GM18519 (cell line): ENCODE measurements around the gene CDH12.
"Not testable (repeated sequence)": the region's sequence is repeated elsewhere in the genome, so short reads cannot be mapped to it uniquely, and the experiment has no call there.

Source experiments
- ATAC-seq: cut with Tn5 transposase; IDR thresholded peaks from one replicate; pipeline ENCODE4 v1.9.1; 2021; ENCODE audit warnings: mild to moderate bottlenecking, moderate library complexity; ENCODE audit not compliant: unreplicated experiment, low FRiP score

The CDH12 gene

GRCh38 chr5:22590677-22591268, 262.4 kb downstream of the CDH12 start:
- ATAC-seq, result no peak

DNA sequence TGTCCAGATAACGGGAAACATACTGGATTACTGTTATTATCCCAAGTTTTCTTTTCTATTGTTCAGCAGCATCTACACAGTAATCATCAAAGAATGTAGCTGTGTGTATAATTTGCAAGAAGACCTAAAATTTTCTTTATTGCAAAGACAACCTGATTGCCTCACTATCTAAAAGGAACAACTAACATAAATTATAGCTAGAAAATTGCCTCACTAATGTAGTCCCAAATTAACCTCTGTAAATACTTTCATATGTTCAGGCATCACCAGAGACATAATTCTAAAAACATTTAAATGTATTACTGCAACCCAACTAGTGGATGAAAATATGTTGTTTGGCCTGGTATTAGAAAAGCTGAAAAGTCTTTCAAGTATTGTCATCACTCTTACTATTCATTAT, 275.4 kb downstream of the CDH12 start:
- ATAC-seq, result no peak

DNA sequence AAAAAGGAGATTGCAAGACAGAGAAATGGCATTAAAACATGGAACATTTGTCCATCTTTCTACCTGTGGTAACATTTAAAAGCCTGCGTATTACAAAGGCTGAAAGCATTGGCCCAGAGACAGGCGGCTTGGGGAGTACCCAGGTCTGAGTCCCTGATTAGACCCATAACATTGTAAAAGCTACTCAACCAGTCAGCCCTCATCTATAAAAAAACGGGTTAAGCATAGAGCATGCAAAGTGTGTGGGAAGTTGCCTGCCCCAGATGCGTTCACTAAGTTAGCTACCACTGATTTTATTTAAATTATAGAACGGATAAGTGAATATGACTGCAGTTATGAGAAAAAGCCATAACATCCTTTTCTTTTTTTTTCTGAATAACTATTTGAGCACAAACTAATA, 276.1 kb downstream of the CDH12 start:
- peak; percentile 64 for ATAC-seq

DNA sequence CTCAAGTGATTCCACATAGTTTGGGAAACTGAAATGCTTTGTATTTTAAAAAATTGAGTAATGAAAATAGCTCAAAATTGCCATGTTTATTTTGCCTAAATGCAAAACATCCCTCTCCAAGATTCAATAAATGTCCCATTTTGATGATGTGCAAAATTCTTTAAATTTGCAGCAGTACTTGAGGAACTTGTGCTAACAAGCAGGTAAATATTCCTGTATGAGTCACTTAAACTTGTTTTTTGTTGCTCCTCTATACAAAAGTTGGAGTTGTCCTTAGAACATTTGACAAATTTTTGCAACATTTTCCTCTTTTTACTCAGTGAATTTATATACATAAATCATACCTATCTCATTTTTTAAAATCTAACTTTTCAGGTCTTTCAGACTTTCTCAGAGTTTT, 280.2 kb downstream of the CDH12 start:
- no peak for ATAC-seq

DNA sequence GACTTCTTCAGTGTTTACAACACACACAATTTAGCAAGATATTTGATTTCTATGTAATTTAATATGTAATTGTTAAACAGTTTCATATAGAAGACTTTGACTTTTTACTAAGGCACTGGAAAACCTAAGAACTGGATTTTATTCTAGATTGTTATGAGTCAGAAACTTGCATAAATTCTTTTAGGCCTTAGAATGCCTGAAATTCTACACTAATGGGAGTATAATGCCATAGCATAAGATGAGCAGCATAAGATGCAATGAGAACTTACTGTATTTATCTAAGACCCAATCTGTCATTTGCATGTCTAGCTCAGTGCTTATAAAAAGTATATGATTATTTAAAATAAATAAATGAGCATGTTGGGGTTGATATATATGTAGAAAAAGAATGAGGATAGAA, 285.2 kb downstream of the CDH12 start:
- ATAC-seq, result no peak

GRCh38 chr5:22560147-22560546, 293.0 kb downstream of the CDH12 start:
- no peak for ATAC-seq

DNA sequence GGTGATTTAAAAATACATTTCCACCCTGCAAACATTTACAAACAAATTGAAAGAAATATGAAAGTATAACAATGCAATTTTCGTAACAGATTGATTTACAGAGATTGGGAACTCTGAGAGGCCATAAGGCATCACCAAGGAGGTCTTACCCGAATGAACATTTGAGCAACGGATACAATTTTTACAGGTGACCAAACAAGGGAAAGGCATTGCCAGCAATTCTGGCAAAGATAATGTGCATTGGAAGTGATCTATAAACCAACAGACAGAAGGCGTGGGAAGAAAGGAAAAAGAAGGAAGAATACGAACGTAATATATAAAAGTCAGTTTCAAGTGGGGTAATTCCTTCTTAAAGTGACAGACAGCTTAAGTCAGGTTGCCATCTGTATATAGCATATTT, 295.9 kb downstream of the CDH12 start:
- ATAC-seq, result no peak

GRCh38 chr5:22554475-22554874, 298.7 kb downstream of the CDH12 start:
- no peak for ATAC-seq

- no peak for ATAC-seq
These were observed 303.1 kb downstream of the CDH12 start for GRCh38 chr5:22549876-22550671.

DNA sequence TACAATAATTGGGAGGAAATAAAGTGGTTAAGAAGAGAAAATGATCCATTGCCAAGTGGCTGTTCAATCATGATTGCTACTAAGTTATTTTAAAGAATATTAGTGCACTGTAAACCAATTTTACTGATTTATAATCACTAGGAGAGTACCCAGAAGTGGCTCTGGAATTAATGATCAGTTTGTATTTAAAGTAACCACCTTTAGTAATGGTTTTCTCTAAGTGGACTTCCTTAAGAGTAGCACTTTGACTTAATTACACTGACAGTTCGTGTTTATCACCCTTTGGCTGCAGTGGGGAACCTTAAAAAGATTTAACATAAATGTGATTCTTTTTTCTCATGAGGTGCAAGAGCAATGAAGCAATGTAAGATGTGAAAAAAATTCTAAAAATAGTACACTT, 310.8 kb downstream of the CDH12 start:
- no peak for ATAC-seq

- no peak for ATAC-seq
These were observed 312.1 kb downstream of the CDH12 start for GRCh38 chr5:22541037-22541436.

DNA sequence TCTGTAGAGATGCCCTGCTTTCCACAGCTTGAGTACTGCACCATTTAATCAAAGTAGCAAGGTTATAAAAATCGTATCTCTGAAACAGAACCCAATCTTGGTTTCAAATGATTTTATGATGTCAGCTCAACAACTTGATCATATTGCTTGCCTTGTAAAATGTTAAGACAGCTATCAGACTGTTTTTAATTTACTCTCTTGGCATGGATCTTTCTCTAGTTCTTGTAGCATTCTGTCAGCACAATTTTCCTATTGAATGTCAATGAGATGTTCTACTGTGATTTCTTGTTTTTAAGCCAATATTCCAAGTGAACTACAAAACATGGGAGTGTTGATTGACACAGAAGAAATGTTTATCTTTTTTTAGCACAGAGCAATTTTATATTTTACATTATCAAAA, 313.4 kb downstream of the CDH12 start:
- no peak for ATAC-seq

GRCh38 chr5:22531986-22532385, 321.2 kb downstream of the CDH12 start:
- no peak for ATAC-seq

DNA sequence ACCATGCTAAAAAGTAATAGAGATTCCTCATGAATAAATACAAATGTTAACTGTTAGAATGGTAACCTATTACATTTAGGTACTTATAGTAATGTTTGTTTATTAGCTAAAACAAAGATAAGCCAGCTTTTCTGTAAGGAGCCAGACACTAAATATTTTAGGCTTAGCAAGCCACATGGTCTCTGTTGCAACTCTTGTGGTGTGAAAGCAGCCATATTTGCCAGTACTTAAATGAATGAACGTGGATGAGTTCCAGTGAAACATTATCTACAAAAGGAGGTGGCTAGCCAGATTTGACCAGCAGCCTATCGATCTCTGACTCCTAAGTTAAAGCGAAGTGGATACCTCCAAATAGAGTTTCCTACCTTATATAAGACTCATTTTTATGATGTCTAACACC, 331.6 kb downstream of the CDH12 start:
- ATAC-seq, result no peak

DNA sequence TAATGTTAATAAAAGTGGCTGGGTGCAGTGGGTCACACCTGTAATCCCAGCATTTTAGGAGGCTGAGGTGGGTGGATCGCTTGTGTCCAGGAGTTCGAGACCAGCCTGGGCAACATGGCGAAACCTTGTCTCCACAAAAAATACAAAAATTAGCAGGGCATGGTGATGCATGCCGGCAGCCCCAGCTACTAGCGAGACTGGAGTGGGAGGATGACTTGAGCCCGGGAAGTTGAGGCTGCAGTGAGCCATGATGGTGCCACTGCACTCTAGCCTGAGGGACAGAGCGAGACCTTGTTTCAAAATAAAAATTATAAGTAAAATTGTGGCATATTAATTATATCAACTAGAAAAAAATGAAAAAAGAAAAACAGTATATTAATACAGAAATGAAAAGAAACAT, 336.6 kb downstream of the CDH12 start:
- ATAC-seq, result not testable (repeated sequence)

GRCh38 chr5:22514231-22514630, 338.9 kb downstream of the CDH12 start:
- ATAC-seq, result no peak

DNA sequence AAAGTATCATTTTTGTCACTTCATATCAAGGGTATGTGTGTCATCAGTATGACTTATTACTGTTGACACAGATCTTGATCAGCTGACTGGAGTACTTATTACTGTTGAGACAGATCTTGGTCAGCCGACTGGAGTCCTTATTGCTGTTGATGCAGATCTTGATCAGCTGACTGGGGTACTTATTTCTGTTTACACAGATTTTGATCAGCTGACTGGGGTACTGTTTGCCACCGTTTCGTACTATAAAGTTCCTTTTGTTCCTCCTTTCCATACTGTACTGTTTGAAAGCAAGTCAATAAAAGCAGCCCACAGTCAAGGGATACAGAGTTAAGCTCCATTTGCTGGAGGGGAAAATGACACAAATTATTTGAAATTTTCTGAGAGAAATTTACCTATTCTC, 347.3 kb downstream of the CDH12 start:
- ATAC-seq, result no peak

- no peak for ATAC-seq
These were observed 348.7 kb downstream of the CDH12 start for GRCh38 chr5:22504411-22504810.

DNA sequence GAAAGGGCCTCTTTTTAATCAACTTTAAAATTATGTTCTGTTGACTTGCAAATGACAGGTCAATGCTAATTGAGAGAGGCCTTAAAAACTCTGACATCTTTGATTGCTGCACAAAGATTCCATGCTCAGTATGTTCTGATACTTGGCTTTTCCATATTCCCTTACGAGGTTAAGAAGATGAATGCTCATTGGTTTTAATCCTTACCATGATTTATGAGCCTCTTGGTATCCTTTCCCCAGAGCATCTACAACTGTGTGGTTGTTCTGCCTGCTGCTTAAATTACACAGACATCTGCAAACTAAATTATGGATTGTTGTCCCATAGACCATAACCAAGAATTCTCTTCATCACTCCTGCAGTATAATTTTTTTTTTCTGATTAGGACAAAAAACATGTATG, 352.6 kb downstream of the CDH12 start:
- no peak for ATAC-seq

- ATAC-seq, result no peak
These were observed 356.5 kb downstream of the CDH12 start for GRCh38 chr5:22496666-22497065.

- ATAC-seq, result no peak
These were observed 358.0 kb downstream of the CDH12 start for GRCh38 chr5:22495016-22495720.

GRCh38 chr5:22488427-22488826, 364.7 kb downstream of the CDH12 start:
- no peak for ATAC-seq
